HUES48 (cell line): ENCODE measurements around the gene ZNF831.
A peak's percentile ranks its signal among the peaks of the same experiment; 100 is the strongest.

Experiments
- H3K27ac ChIP-seq: one replicate; pipeline ENCODE4 v1.7.0; 2013; ENCODE audit warnings: low read depth, low read length, inconsistent platforms
- H3K27me3 ChIP-seq: 2 replicates; pipeline ENCODE4 v1.6.1; 2013; ENCODE audit warnings: mild to moderate bottlenecking, low read length; ENCODE audit not compliant: control insufficient read depth, insufficient read depth
- H3K36me3 ChIP-seq: 2 replicates; pipeline ENCODE4 v1.6.1; 2013; ENCODE audit warnings: low read length; ENCODE audit not compliant: control insufficient read depth, insufficient read depth
- H3K4me1 ChIP-seq: 2 replicates; pipeline ENCODE4 v1.6.1; 2013; ENCODE audit warnings: mild to moderate bottlenecking, low read length; ENCODE audit not compliant: control insufficient read depth, insufficient read depth
- H3K4me3 ChIP-seq: 2 replicates; pipeline ENCODE4 v1.5.1; 2013; ENCODE audit warnings: mild to moderate bottlenecking, low read depth, low read length
- H3K9ac ChIP-seq: 2 replicates; pipeline ENCODE4 v1.6.1; 2013; ENCODE audit warnings: mild to moderate bottlenecking, low read depth, low read length, moderate library complexity
- H3K9me3 ChIP-seq: 2 replicates; pipeline ENCODE4 v1.6.1; 2013; ENCODE audit warnings: low read length; ENCODE audit not compliant: control insufficient read depth, insufficient read depth

The ZNF831 gene

DNA sequence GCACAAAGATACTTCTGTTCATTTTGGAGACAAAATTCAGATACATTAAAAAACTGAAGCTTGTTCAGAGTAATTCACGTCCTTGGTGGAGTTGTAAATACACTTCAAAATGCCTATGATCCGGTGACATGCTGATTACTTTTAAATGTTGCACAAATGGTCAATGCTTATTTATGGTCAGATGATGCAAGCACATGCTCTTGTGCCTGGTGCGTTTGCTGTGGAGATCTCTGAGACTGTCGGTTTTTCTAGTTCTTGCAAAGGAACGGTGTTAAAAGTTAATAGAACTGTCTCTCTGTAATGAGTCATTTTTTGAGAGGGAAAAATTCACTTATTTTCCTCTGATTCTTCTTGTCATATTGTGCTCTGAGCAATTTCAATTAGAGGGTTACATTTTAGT, 91.6 kb downstream of the ZNF831 start:
- no peaks in the 10 kb centered on the region for H3K36me3 ChIP-seq
- no peaks in the 10 kb centered on the region for H3K9me3 ChIP-seq
- H3K4me3 ChIP-seq = no peak overlapping the region
- H3K27me3 ChIP-seq = no peaks in the 10 kb centered on the region
- no peak overlapping the region for H3K9ac ChIP-seq
- no peaks in the 10 kb centered on the region for H3K4me1 ChIP-seq
- no peak overlapping the region for H3K27ac ChIP-seq

- H3K27me3 ChIP-seq = no peaks in the 10 kb centered on the region
- H3K4me3 ChIP-seq = no peak overlapping the region
- no peak overlapping the region for H3K27ac ChIP-seq
- H3K4me1 ChIP-seq = no peaks in the 10 kb centered on the region
- H3K9ac ChIP-seq = no peak overlapping the region
- H3K36me3 ChIP-seq = no peaks in the 10 kb centered on the region
- H3K9me3 ChIP-seq = no peaks in the 10 kb centered on the region
Observed at GRCh38 chr20:59258221-59258621, 94.6 kb downstream of the ZNF831 start.

GRCh38 chr20:59259946-59260345, 96.3 kb downstream of the ZNF831 start:
- Histone ChIP-seq H3K27ac (no peak overlapping the region), H3K36me3 (no peaks in the 10 kb centered on the region), H3K9ac (no peak overlapping the region), H3K4me3 (no peak overlapping the region), H3K4me1 (no peaks in the 10 kb centered on the region), H3K9me3 (no peaks in the 10 kb centered on the region), H3K27me3 (peaks cover 4% of the 10 kb centered on the region; the same call in 1 of the 2 replicates)

DNA sequence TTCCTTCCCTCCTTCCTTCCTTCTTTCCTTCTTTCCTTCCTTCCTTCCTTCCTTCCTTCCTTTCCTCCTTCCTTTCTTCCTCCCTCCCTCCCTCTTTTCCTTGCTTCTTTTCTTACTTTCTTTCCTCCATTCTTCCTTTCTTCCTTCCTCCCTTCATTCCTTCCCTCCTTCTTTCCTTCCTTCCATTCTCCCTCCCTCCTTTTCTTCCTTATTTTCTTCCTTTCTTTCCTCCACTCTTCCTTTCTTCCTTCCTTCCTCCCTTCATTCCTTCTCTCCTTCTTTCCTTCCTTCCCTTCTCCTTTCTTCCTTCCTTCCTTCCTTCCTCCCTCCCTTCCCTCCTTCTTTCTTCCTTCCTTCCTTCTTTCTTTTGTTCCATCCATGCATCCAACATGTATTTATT, 101.7 kb downstream of the ZNF831 start:
- H3K4me1 ChIP-seq = peaks cover 19% of the 10 kb centered on the region
- H3K4me3 ChIP-seq = no peak overlapping the region
- H3K27me3 ChIP-seq = peaks cover 19% of the 10 kb centered on the region
- no peak overlapping the region for H3K27ac ChIP-seq
- H3K9ac ChIP-seq = no peak overlapping the region
- no peaks in the 10 kb centered on the region for H3K9me3 ChIP-seq
- no peaks in the 10 kb centered on the region for H3K36me3 ChIP-seq

GRCh38 chr20:59268870-59269269, 105.2 kb downstream of the ZNF831 start:
- H3K9me3 ChIP-seq = no peaks in the 10 kb centered on the region
- H3K4me1 ChIP-seq = peaks cover 19% of the 10 kb centered on the region
- H3K36me3 ChIP-seq = no peaks in the 10 kb centered on the region
- peak overlapping the region; percentile 43 for H3K27ac ChIP-seq
- peaks cover 15% of the 10 kb centered on the region for H3K27me3 ChIP-seq
- peak overlapping the region; percentile 8; the same call in 1 of the 2 replicates for H3K4me3 ChIP-seq
- H3K9ac ChIP-seq = no peak overlapping the region

- H3K4me3 ChIP-seq = no peak overlapping the region
- no peak overlapping the region for H3K9ac ChIP-seq
- peaks cover 18% of the 10 kb centered on the region for H3K27me3 ChIP-seq
- H3K27ac ChIP-seq = peak overlapping the region; percentile 43
- H3K4me1 ChIP-seq = peaks cover 19% of the 10 kb centered on the region
- H3K36me3 ChIP-seq = no peaks in the 10 kb centered on the region
- H3K9me3 ChIP-seq = no peaks in the 10 kb centered on the region
Observed at GRCh38 chr20:59269411-59270025, 105.9 kb downstream of the ZNF831 start.

DNA sequence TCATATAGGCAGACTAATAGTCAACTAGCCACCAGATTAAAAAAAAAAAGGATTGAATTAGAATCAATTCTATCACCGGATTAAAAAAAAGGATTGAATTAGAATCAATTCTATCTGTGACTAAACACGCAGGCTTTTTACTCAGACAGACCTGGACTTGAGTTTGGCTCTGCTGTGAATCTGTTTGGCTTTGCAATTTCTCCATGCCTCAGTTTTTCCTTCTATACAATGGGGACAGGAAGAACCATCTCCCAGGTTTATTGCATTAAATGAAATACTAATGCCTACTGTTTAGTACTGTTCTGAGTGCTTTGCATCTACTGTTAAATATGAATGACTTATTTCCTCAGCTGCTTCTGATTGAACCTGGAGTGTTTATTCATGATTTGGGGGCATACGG, 106.8 kb downstream of the ZNF831 start:
- Histone ChIP-seq H3K4me3 (no peak overlapping the region), H3K9me3 (no peaks in the 10 kb centered on the region), H3K27me3 (peaks cover 13% of the 10 kb centered on the region)

DNA sequence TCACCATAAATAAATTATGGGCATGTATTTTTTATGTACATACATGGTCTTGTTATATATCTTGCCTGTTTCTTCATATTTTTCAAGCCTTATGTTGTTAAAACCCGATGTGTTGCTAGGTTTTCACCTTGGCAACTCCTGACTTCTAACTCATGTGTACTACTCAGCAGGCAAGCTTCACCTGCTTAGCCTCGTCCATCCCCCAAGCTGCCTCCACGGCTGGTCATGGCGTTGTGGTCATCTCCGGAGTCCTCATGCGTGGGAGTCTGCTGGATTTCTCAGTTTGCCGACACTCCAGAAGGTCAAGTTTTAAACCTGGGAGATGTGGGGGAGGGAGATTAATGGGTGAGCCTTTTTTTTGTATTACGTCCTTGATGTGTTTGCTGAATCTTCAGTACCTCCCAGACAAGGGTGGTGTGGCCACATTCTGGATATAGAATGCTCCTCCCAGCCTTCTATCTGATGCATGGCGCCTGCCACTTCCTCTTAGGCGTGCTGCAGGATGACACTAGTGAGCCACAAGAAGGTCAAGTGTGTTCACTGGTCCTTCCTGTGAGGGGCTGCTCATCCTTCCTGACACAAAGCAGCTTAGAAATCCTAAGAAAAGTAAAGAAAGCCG, 110.2 kb downstream of the ZNF831 start:
- H3K27me3 ChIP-seq = peaks cover 3% of the 10 kb centered on the region; the same call in 1 of the 2 replicates
- H3K36me3 ChIP-seq = no peaks in the 10 kb centered on the region
- no peak overlapping the region for H3K27ac ChIP-seq
- H3K4me3 ChIP-seq = no peak overlapping the region
- H3K9ac ChIP-seq = no peak overlapping the region
- no peaks in the 10 kb centered on the region for H3K9me3 ChIP-seq
- H3K4me1 ChIP-seq = peaks cover 10% of the 10 kb centered on the region

More for the DNA sequence above, 106.8 kb downstream of the ZNF831 start:
- Histone ChIP-seq H3K4me1 (peaks cover 19% of the 10 kb centered on the region), H3K36me3 (no peaks in the 10 kb centered on the region), H3K27ac (no peak overlapping the region), H3K9ac (no peak overlapping the region)

DNA sequence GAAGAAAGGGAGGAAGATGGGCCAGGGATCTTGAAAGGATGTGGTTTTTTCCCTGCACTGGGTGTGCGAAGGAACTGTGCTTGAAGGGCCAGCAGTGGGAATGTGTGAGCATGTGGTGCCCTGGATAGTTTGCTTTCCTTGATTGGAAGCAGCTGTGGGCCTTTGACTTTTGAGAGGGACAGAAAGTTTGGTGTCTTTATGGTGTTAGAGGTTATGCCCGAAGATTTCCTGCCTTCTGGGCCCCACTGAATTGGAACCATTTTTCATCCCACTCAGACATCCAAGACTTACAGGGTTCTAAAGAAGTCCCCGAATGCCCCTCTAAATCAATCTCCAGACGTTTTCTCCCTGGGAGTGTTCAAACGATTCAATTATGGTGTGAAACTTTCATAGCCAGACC, 113.3 kb downstream of the ZNF831 start:
- Histone ChIP-seq H3K36me3 (no peaks in the 10 kb centered on the region), H3K4me1 (no peaks in the 10 kb centered on the region), H3K9ac (no peak overlapping the region), H3K9me3 (no peaks in the 10 kb centered on the region), H3K27ac (no peak overlapping the region), H3K27me3 (0 out of 2 replicates have a peak, but pooled peaks cover 3% of the 10 kb centered on the region), H3K4me3 (no peak overlapping the region)

DNA sequence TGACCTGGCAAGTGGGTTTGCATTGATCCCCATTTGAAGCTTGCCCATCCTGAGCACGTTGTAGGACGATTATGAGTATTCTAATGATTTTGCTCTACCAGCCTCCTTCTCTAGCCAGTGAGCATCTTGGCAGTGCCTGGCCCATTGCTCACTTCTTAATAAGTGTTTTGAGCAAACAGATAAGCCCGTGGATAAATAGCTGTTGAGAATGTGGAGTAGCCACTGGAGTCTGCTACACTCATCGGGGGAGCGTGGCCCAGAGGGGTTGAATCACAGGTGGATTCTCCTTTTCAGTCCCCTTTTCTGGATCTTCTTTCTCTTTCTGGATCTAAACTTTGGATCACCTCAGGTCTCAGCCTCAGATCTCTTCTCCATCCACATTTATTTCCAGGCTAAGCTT, 120.8 kb downstream of the ZNF831 start:
- H3K27ac ChIP-seq = no peak overlapping the region
- H3K9ac ChIP-seq = no peak overlapping the region
- no peaks in the 10 kb centered on the region for H3K27me3 ChIP-seq
- H3K36me3 ChIP-seq = no peaks in the 10 kb centered on the region
- no peaks in the 10 kb centered on the region for H3K4me1 ChIP-seq
- no peak overlapping the region for H3K4me3 ChIP-seq
- no peaks in the 10 kb centered on the region for H3K9me3 ChIP-seq

DNA sequence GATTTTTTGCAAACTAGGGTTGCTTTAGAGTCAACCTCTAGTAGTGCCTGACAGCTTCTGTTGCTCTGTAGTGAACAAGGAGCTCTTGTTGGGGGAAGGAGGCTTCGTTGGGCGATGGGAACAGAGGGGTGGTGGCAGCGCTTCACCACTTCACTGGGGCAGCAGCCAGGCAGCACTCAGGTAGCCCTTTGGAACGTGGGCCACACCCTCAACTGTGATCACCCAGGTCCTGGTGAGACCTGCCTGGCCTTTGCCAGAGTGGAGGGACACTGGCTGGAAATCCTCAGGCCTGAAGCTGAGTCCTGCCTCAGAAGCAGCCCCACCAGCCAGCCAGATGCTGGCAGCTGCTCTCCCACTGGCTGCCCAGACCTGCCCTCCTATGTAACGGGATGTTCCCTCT, 126.4 kb downstream of the ZNF831 start:
- Histone ChIP-seq H3K4me3 (no peak overlapping the region), H3K27ac (no peak overlapping the region), H3K4me1 (no peaks in the 10 kb centered on the region), H3K9ac (no peak overlapping the region), H3K9me3 (no peaks in the 10 kb centered on the region), H3K36me3 (no peaks in the 10 kb centered on the region), H3K27me3 (no peaks in the 10 kb centered on the region)
